ENCODE measurements around the gene KLK1.

- TF ChIP-seq, protein P1, sequence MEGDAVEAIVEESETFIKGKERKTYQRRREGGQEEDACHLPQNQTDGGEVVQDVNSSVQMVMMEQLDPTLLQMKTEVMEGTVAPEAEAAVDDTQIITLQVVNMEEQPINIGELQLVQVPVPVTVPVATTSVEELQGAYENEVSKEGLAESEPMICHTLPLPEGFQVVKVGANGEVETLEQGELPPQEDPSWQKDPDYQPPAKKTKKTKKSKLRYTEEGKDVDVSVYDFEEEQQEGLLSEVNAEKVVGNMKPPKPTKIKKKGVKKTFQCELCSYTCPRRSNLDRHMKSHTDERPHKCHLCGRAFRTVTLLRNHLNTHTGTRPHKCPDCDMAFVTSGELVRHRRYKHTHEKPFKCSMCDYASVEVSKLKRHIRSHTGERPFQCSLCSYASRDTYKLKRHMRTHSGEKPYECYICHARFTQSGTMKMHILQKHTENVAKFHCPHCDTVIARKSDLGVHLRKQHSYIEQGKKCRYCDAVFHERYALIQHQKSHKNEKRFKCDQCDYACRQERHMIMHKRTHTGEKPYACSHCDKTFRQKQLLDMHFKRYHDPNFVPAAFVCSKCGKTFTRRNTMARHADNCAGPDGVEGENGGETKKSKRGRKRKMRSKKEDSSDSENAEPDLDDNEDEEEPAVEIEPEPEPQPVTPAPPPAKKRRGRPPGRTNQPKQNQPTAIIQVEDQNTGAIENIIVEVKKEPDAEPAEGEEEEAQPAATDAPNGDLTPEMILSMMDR (conservative IDR thresholded peaks at IDR 0.05; ENCODE audit: low read depth, low read length) = no peak
- TF ChIP-seq EZH2 (IDR thresholded peaks at IDR 0.05; ENCODE audit: borderline replicate concordance, low read depth, low read length, poor library complexity, severe bottlenecking) = no peak
Observed at GRCh38 chr19:50780753-50781435, 42.7 kb downstream of the KLK1 start.
